Neural cell (in vitro differentiated cells): ENCODE results near the gene ZFP36L2. TPM values are rescaled to one million over a fixed set of nuclear protein-coding genes. Genes with fewer than 3 reads are reported as not detected.

ENCODE experiments used
- H2AFZ ChIP-seq: fragments of 200-600, 300-800 bp; sonication (generic), shearing (Covaris generic); 2 replicates; pipeline ENCODE4 v1.6.0; 2014; ENCODE audit warnings: low read depth, mild to moderate bottlenecking, antibody characterized with exemption, low read length, moderate library complexity
- H3F3A ChIP-seq: fragments of 200-600 bp; shearing (Covaris generic); 2 replicates; pipeline ENCODE4 v1.6.1; 2016; ENCODE audit warnings: mild to moderate bottlenecking, moderate library complexity, mixed read lengths, antibody characterized with exemption, low read length; ENCODE audit not compliant: insufficient read depth, poor library complexity, severe bottlenecking
- H3K27ac ChIP-seq: fragments of 200-600, 300-800 bp; sonication (generic), shearing (Covaris generic); 2 replicates; pipeline ENCODE4 v1.5.1; 2014; ENCODE audit warnings: mild to moderate bottlenecking, low read length, moderate library complexity
- H3K27me3 ChIP-seq: fragments of 300-800, 200-600 bp; sonication (generic), shearing (Covaris generic); 2 replicates; pipeline ENCODE4 v1.6.0; 2014; ENCODE audit warnings: mild to moderate bottlenecking, low read depth, low read length, moderate library complexity; ENCODE audit not compliant: insufficient read depth
- H3K36me3 ChIP-seq: fragments of 300-800, 200-600 bp; sonication (generic), shearing (Covaris generic); 2 replicates; pipeline ENCODE4 v1.5.1; 2014; ENCODE audit warnings: mild to moderate bottlenecking, antibody characterized with exemption, low read length, moderate library complexity; ENCODE audit not compliant: insufficient read depth
- H3K4me2 ChIP-seq: fragments of 300-800, 200-600 bp; sonication (generic), shearing (Covaris generic); 2 replicates; pipeline ENCODE4 v1.6.0; 2014; ENCODE audit warnings: mild to moderate bottlenecking, low read length
- H3K4me3 ChIP-seq: fragments of 300-800, 200-600 bp; sonication (generic), shearing (Covaris generic); 2 replicates; pipeline ENCODE4 v1.5.1; 2014; ENCODE audit warnings: mild to moderate bottlenecking, low read length, moderate library complexity
- H3K79me2 ChIP-seq: fragments of 200-600 bp; shearing (Covaris generic); replicated peaks from 2 replicates; pipeline ENCODE4 v1.6.0; 2014; ENCODE audit warnings: mild to moderate bottlenecking, low read length, moderate library complexity; ENCODE audit not compliant: insufficient read depth
- H3K9ac ChIP-seq: fragments of 300-800, 200-600 bp; sonication (generic), shearing (Covaris generic); 2 replicates; pipeline ENCODE4 v1.6.1; 2016; ENCODE audit warnings: mild to moderate bottlenecking, low read length, mixed read lengths
- H3K9me2 ChIP-seq: fragments of 200-600 bp; shearing (Covaris generic); 2 replicates; pipeline ENCODE4 v1.6.1; 2016; ENCODE audit warnings: mild to moderate bottlenecking, low read length, mixed read lengths; ENCODE audit not compliant: insufficient read depth
- H3K9me3 ChIP-seq: fragments of 200-600, 300-800 bp; sonication (generic), shearing (Covaris generic); 2 replicates; pipeline ENCODE4 v1.6.1; 2016; ENCODE audit warnings: mild to moderate bottlenecking, mixed run types, low read length, moderate library complexity, mixed read lengths
- H4K20me1 ChIP-seq: fragments of 200-600 bp; shearing (Covaris generic); 2 replicates; pipeline ENCODE4 v1.6.1; 2016; ENCODE audit warnings: mild to moderate bottlenecking, mixed run types; ENCODE audit not compliant: insufficient read depth
- CTCF ChIP-seq: fragments of 450-650 bp; IDR thresholded peaks from 2 replicates; pipeline ENCODE4 v1.5.1; 2014; ENCODE audit warnings: antibody characterized with exemption, mild to moderate bottlenecking, moderate library complexity; ENCODE audit not compliant: poor library complexity, severe bottlenecking
- EP300 ChIP-seq: fragments of 450-650 bp; conservative IDR thresholded peaks from 2 replicates; pipeline ENCODE4 v1.6.1; 2014; ENCODE audit warnings: antibody characterized with exemption, mild to moderate bottlenecking, moderate library complexity; ENCODE audit not compliant: poor library complexity, severe bottlenecking
- EZH2 ChIP-seq: fragments of 200-600, 300-800 bp; shearing (Covaris generic), sonication (generic); IDR thresholded peaks from 2 replicates; pipeline ENCODE4 v1.6.1; 2014; ENCODE audit warnings: antibody characterized with exemption, low read length, borderline replicate concordance, mild to moderate bottlenecking; ENCODE audit not compliant: insufficient read depth, poor library complexity, severe bottlenecking
- MXI1 ChIP-seq: fragments of 450-650 bp; conservative IDR thresholded peaks from 2 replicates; pipeline ENCODE4 v1.6.1; 2014; ENCODE audit warnings: antibody characterized with exemption, mild to moderate bottlenecking; ENCODE audit not compliant: poor library complexity, severe bottlenecking
- POLR2AphosphoS5 ChIP-seq: IDR thresholded peaks from 2 replicates; pipeline ENCODE4 v1.6.1; 2012
- RAD21 ChIP-seq: fragments of 450-650 bp; conservative IDR thresholded peaks from 2 replicates; pipeline ENCODE4 v1.6.1; 2014; ENCODE audit warnings: antibody characterized with exemption, mild to moderate bottlenecking, moderate library complexity
- REST ChIP-seq: IDR thresholded peaks from 2 replicates; pipeline ENCODE4 v1.6.1; 2012; ENCODE audit warnings: borderline replicate concordance
- SMC3 ChIP-seq: fragments of 450-650 bp; conservative IDR thresholded peaks from 2 replicates; pipeline ENCODE4 v1.6.1; 2014; ENCODE audit warnings: antibody characterized with exemption, mild to moderate bottlenecking, moderate library complexity; ENCODE audit not compliant: poor library complexity
- TAF1 ChIP-seq: IDR thresholded peaks from 2 replicates; pipeline ENCODE4 v1.6.1; 2012; ENCODE audit warnings: low read depth
- polyA plus RNA-seq: library from polyadenylated mRNA; depleted of rRNA; stranded (reverse); fragments of >200 nt; gene quantifications from 2 replicates; pipeline ENCODE4 v1.2.3, GENCODE V29; 2014

The ZFP36L2 gene
- polyA plus RNA-seq, 1 donor from 2014 or later, result 0.33 TPM

- Histone ChIP-seq H3K36me3 (no peaks in the 10 kb centered on the region), H4K20me1 (no peaks in the 10 kb centered on the region), H3K9ac (no peak overlapping the region), H3K79me2 (no peaks in the 10 kb centered on the region), H3F3A (no peaks in the 10 kb centered on the region), H3K27ac (no peak overlapping the region), H3K9me3 (no peaks in the 10 kb centered on the region), H3K27me3 (no peaks in the 10 kb centered on the region), H3K9me2 (no peaks in the 10 kb centered on the region), H3K4me3 (no peak overlapping the region), H2AFZ (no peak overlapping the region), H3K4me2 (no peak overlapping the region)
- no peak for TF ChIP-seq SMC3
- no peak for TF ChIP-seq EZH2
- no peak for TF ChIP-seq MXI1
- no peak for TF ChIP-seq TAF1
- TF ChIP-seq REST, result no peak
- TF ChIP-seq RAD21, result no peak
- no peak for TF ChIP-seq CTCF
- TF ChIP-seq EP300, result no peak
- no peak for TF ChIP-seq POLR2AphosphoS5
These were observed 42.0 kb downstream of the ZFP36L2 start for GRCh38 chr2:43184339-43184895.

GRCh38 chr2:43183743-43184142, 42.7 kb downstream of the ZFP36L2 start:
- Histone ChIP-seq H2AFZ (no peak overlapping the region), H3K4me2 (no peak overlapping the region), H3K4me3 (no peak overlapping the region), H3K36me3 (no peaks in the 10 kb centered on the region), H3F3A (no peaks in the 10 kb centered on the region), H3K9me3 (no peaks in the 10 kb centered on the region), H3K27ac (no peak overlapping the region), H3K79me2 (no peaks in the 10 kb centered on the region), H3K9me2 (no peaks in the 10 kb centered on the region), H4K20me1 (no peaks in the 10 kb centered on the region), H3K27me3 (no peaks in the 10 kb centered on the region), H3K9ac (no peak overlapping the region)
- TF ChIP-seq POLR2AphosphoS5 (no peak), TAF1 (no peak), REST (no peak), EZH2 (no peak), EP300 (no peak), MXI1 (no peak), CTCF (no peak), SMC3 (no peak), RAD21 (no peak)
